ENCODE data around the gene PRKAB1. TPM values are rescaled to one million over a fixed set of nuclear protein-coding genes. Genes with fewer than 3 reads are reported as not detected.
"Not testable (repeated sequence)": the region's sequence is repeated elsewhere in the genome, so short reads cannot be mapped to it uniquely, and the experiment has no call there.

The PRKAB1 gene
- total RNA-seq, 1 donor from 2014 or later = 43.0 TPM

DNA sequence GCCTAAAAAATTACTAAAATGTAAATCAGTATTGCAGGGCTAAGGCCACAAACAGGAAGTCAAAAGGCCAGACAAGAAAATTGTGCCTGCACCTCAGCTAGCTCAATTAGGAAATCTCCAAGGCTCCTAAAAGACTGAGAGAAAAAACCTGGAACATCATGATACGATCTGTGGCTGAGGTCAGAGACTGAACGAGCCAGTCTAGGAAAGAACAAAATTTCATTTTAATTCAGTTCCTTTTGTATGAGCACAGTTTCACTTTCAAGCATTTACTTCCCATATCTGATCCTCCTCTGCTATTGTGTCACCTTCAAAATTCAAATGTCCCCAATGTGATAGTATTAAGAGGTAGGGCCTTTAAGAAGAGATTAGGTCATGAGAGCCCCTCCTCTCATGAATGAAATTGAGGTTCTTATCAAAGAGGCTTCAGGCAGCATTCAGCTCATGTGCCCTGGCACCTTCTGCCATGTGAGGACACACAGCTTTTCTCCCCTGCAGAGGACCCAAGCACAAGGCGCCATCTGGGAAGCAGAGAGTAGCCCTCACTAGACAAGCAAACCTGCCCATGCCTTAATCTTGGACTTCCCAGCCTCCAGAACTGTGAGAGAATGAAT lies 14.8 kb downstream of the PRKAB1 start:
- intact Hi-C loops (cut with micrococcal nuclease) = no loop called here

- intact Hi-C loops (cut with micrococcal nuclease) = no loop called here
These were observed 15.5 kb downstream of the PRKAB1 start for GRCh38 chr12:119683413-119683812.

DNA sequence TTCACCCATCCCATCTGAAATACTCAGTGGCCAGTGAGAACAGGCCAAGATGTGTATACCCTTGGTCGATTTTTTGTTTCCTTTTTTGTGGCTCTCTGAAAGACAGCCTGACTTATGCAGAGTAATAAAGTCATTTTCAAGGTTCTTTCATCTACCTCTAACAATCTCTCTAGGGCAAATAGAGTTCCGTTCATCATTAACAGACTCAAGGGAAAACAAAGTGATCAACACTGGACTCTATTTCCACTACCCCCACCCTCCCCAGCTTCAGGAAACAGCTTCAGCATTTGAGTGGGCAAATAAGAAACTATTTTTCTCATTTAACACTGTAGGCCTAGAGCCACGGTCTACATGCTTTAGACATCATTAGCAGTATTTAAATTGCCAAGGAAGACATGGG lies 15.9 kb downstream of the PRKAB1 start:
- intact Hi-C loops (cut with micrococcal nuclease) = no loop called here

GRCh38 chr12:119684711-119685369 lies 16.9 kb downstream of the PRKAB1 start:
- intact Hi-C loops (cut with micrococcal nuclease) = no loop called here

GRCh38 chr12:119685375-119685774 lies 17.4 kb downstream of the PRKAB1 start:
- intact Hi-C loops (cut with micrococcal nuclease) = no loop called here

DNA sequence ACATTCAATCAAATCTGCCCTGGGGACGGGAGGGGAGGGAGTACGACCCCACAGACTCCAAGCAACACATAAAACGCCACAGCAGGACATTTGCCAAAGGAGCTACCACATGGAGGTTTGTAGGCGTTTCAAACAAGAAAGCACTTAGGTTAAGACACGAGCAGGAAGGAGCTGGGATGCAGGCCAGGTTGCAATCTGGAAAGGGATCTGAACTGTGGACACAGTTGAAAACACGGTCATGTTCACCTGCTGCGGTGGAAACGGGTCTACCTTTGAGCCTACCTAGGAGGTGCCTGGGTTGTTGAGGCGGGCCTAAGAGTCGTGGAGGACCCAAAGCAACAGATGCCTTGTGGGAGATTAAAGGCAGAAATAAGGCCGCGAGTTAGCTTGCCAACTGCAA lies 18.4 kb downstream of the PRKAB1 start:
- intact Hi-C loops (cut with micrococcal nuclease) = no loop called here

- intact Hi-C loops (cut with micrococcal nuclease) = no loop called here
These were observed 18.8 kb downstream of the PRKAB1 start for GRCh38 chr12:119686776-119687175.

DNA sequence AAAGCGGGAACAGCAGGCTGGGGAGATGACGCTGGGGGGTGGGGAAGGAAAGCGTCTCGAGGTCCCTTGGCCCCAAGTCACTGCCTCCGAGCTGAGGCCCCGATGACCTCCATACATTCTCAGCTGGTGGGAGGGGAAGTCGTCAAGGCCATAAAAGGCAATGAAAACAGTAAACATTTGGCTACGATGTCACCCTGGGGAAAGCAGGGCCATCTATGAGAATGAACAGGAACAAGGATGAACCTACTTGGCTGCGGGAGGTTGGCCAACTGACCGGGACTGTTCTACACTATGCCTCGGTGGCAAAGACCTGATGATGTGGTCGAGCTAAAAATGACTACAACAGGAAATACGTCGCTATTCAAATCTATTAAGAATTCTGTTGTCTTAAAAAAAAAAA lies 19.5 kb downstream of the PRKAB1 start:
- intact Hi-C loops (cut with micrococcal nuclease) = no loop called here

GRCh38 chr12:119687879-119688278 lies 19.9 kb downstream of the PRKAB1 start:
- intact Hi-C loops (cut with micrococcal nuclease) = no loop called here

GRCh38 chr12:119689935-119690500 lies 22.1 kb downstream of the PRKAB1 start:
- intact Hi-C loops (cut with micrococcal nuclease) = no loop called here

DNA sequence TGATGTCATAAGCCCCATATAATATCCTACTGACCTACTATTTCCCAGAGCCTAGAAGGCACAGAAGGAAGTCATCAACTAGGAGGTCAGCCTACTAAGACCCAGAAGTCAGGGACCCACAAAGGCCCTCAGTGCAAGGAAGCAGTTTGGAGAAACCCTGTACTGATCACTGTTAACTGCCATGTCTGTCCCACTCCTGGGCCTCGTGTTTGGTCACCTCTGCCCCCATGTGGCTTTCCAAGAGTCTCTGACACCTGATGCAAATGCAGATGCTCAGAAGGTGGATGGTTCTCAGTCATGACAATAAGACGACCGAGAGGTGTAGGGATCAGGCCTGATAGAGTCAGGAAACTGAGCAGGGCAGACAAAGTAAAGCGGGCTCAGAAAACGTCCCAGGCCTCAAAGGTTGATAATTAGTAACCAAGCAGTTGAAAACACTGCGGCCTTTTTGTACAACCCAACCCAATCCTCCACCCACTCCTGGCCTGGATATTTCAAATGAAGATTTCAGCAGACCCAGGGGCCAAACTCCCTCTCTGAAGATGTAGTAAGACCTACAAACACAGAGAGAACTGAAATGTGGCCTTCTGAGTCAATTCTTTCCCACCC lies 23.4 kb downstream of the PRKAB1 start:
- intact Hi-C loops (cut with micrococcal nuclease) = no loop called here

- intact Hi-C loops (cut with micrococcal nuclease) = no loop called here
These were observed 24.5 kb downstream of the PRKAB1 start for GRCh38 chr12:119692410-119692809.

DNA sequence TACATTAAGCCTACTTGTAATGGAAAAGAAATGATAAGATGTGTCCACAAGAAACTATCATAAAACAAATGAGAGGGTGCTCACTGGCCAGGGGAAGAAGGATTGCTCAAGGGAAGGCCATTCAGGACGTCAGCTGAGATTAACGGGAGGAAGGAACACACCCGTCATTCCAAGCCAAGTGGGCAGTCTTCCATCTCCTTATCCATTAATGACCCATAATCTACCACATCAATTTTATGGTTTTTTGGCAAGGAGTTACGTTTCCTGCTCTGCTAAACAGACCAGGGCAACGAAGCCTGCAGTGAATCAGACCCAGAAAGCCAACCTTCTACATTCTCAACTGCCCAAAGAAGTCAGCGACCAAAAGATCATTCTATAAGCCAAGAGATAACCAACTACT lies 25.1 kb downstream of the PRKAB1 start:
- intact Hi-C loops (cut with micrococcal nuclease) = no loop called here

DNA sequence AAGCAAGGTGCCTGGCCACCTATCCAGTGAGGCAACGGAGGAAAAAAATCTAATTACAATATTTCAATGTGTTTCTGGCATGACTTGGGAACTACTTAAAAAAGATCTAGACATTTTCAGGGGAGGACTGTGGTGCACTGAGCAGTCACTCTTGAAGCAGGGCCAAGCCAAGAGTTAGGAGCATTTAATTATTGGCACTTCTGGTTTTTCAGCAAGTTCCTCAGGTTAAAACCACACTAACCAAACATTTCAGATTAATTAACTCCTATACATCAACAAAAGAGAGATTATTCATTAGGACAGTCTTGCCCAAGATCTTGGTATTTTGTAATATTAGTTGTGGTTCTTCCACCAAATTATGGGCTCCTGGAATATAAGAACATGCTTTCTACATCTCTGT lies 25.6 kb downstream of the PRKAB1 start:
- intact Hi-C loops (cut with micrococcal nuclease) = no loop called here

DNA sequence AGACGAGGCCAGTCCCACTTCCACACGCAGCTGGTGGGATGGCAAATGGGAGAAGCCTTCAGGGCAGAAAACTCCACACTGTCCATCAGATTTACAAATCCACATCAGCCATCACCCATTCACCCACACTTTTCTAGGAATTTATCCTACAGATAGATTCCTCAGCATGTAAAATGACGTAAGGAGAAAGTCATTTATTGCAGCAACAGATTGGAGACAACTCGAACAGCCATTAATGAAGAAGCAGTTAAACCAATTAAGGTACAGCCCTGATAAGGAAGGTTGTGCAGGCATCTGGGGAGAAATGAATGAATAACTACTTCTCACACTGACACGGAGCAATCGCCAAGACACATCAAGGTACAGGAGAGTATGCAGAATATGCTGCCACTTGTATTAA lies 26.2 kb downstream of the PRKAB1 start:
- intact Hi-C loops (cut with micrococcal nuclease) = no loop called here

DNA sequence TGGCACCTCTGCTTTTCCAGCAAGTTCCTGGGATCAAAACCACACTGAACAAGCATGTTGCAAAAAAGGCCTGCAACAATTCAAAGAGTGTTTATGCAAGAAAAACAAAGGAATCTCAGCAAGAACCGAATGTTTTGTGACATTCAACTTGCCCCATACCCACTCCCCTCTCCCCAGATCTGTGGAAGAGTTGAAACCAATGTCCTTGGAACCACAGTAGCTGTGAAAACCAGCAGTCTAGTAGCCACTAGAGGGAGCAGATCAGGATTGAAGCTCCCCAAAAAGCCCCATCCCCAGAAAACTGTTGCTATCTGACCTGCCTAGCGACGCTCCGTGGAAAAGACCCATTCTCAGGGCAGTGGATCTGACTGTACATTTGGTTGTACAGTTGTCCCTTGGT lies 27.1 kb downstream of the PRKAB1 start:
- intact Hi-C loops (cut with micrococcal nuclease) = no loop called here

- intact Hi-C loops (cut with micrococcal nuclease) = no loop called here
These were observed 29.0 kb downstream of the PRKAB1 start for GRCh38 chr12:119696943-119697342.

DNA sequence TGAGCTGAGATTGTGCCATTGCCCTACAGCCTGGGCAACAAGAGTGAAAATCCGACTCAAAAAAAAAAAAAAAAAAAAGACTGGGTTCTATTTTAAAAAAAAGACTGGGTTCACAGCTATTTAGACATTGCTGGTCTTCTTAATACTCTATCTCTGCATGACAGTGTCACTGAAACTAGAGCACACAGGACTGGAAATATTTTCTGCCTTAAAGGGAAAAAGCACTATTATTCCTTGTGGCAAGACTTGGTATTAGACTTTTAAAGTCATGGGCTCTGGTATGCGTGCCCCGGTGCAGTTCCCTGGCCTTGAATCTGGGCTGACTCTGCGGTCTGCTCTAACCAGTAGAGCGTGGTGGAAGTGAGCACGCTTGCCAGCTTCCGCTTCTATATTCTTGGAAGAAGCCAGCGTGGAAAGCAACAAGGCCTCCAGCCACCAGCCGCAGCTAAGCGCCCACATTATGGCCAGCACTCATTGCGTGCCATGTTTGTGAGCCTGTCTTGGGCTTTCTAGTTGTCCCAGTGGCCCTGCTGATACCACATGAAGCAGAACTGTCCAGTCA lies 31.3 kb downstream of the PRKAB1 start:
- intact Hi-C loops (cut with micrococcal nuclease) = no loop called here

DNA sequence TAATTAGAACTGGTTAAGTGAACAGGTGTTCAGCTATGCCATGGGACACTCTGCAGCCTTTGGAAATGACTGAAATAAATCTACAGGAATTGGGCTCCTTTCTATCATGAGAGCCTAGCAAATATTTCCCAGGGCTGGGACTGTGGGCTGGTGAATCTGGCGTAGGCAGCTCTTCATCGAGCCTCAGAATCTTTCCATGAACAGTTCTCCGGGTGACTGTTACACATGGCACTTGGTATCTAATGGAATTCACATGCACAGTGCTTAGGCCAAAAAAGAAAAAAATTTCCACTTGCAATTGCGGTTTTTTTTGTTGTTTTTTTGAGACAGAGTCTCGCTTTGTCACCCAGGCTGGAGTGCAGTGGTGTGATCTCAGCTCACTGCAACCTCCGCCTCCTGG lies 32.1 kb downstream of the PRKAB1 start:
- intact Hi-C loops (cut with micrococcal nuclease) = no loop called here

- intact Hi-C loops (cut with micrococcal nuclease) = no loop called here
These were observed 36.3 kb downstream of the PRKAB1 start for GRCh38 chr12:119704065-119704747.

DNA sequence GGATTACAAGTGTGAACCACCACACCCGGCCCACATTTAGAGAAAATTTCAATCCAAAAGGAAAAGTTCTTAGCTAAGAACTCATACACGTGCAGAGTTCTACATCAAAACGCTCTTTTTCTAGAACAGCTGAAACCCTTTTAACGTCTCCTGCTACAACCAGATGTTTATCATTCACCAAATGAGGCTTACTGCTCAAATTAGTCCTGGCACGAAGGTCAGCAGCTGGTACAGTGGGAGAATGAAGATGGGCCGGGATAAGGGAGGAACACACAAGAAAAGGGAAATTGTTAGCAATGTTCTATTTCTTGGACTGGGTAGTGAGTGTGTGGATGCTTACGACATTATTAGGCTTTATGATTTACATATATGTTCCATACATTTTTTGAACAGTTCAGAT lies 37.2 kb downstream of the PRKAB1 start:
- intact Hi-C loops (cut with micrococcal nuclease) = no loop called here

DNA sequence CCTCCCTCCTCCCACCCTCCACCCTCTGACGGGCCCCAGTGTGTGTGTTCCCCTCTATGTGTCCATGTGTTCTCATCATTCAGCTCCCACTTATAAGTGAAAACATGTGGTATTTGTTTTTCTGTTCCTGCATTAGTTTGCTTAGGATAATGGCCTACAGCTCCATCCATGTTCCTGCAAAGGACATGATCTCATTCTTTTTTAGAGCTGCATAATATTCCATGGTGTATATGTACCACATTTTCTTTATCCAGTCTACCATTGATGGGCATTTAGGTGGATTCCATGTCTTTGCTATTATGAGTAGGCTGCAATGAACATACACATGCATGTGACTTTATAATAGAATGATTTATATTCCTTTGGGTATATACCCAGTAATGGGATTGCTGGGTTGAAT lies 38.5 kb downstream of the PRKAB1 start:
- intact Hi-C loops (cut with micrococcal nuclease) = not testable (repeated sequence)
